K562 (cell line): ENCODE measurements around the gene NYAP1. TPM values are rescaled to one million over a fixed set of nuclear protein-coding genes. Genes with fewer than 3 reads are reported as not detected.

Source experiments
- ATF4 ChIP-seq: fragments of 450-650 bp; formaldehyde crosslinking; IDR thresholded peaks from 2 replicates; pipeline ENCODE4 v1.4.0; 2022; ENCODE audit warnings: mild to moderate bottlenecking, moderate library complexity
- BHLHE40 ChIP-seq: IDR thresholded peaks from 2 replicates; pipeline ENCODE4 v1.6.1; 2011; ENCODE audit warnings: low read length, improper control_type of control experiment
- CTCF ChIP-seq, 3 experiments: IDR thresholded peaks in 2 of 3; conservative IDR thresholded peaks in 1 of 3; 2 replicates each; pipeline ENCODE4 v1.5.1; 2011 to 2012; ENCODE audit warnings: low read length in 3 of 3, mild to moderate bottlenecking in 3 of 3, control low read depth in 2 of 3, improper control_type of control experiment in 1 of 3, inconsistent platforms in 1 of 3, low read depth in 1 of 3, mixed read lengths in 1 of 3, moderate library complexity in 1 of 3; ENCODE audit not compliant: insufficient read depth in 2 of 3
- FOXJ3 ChIP-seq: sonication (generic); formaldehyde crosslinking; IDR thresholded peaks from 2 replicates; pipeline ENCODE4 v1.4.0; 2020; ENCODE audit warnings: mild to moderate bottlenecking, missing genetic modification reagents
- HDGF ChIP-seq: fragments of 450-650 bp; IDR thresholded peaks from 2 replicates; pipeline ENCODE4 v1.6.1; 2016
- LARP7 ChIP-seq: fragments of 450-650 bp; IDR thresholded peaks from 2 replicates; pipeline ENCODE4 v1.6.1; 2016
- MAFK ChIP-seq: IDR thresholded peaks from 2 replicates; pipeline ENCODE4 v1.6.1; 2011; ENCODE audit warnings: low read length, improper control_type of control experiment
- PCBP1 ChIP-seq: fragments of 200-400 bp; formaldehyde crosslinking; IDR thresholded peaks from 2 replicates; pipeline ENCODE4 v1.6.1; 2018; ENCODE audit warnings: mild to moderate bottlenecking, low read depth, low read length; ENCODE audit not compliant: poor library complexity, severe bottlenecking
- POLR2H ChIP-seq: IDR thresholded peaks from 2 replicates; pipeline ENCODE4 v1.6.1; 2016; ENCODE audit warnings: missing genetic modification characterization, low read depth, mild to moderate bottlenecking, control low read depth, missing compliant biosample characterization, moderate library complexity
- SETDB1 ChIP-seq: IDR thresholded peaks from one replicate; pipeline ENCODE4 v1.6.1; 2012; ENCODE audit warnings: low read length, control low read depth, inconsistent platforms
- SMAD3 ChIP-seq: fragments of 450-650 bp; formaldehyde crosslinking; conservative IDR thresholded peaks from 2 replicates; pipeline ENCODE4 v1.4.0; 2020; ENCODE audit warnings: mild to moderate bottlenecking
- SRSF7 ChIP-seq: fragments of 200-400 bp; formaldehyde crosslinking; optimal IDR thresholded peaks from 2 replicates; pipeline ENCODE3; 2017; ENCODE audit warnings: mild to moderate bottlenecking, low read depth, low read length
- XRCC4 ChIP-seq: IDR thresholded peaks from one replicate; pipeline ENCODE4 v1.6.1; 2011; ENCODE audit not compliant: insufficient read depth, insufficient read length; ENCODE audit errors: extremely low read depth
- ZNF512 ChIP-seq: IDR thresholded peaks from 2 replicates; pipeline ENCODE4 v1.6.1; 2016; ENCODE audit warnings: missing genetic modification characterization, missing compliant biosample characterization
- ZNF644 ChIP-seq: fragments of 200-800 bp; sonication (Bioruptor generic); IDR thresholded peaks from 2 replicates; pipeline ENCODE4 v1.6.1; 2016; ENCODE audit warnings: low read depth, missing genetic modification characterization, missing compliant biosample characterization
- polyA plus RNA-seq, 8 experiments: library from polyadenylated mRNA; depleted of rRNA in 4 of 8; stranded (reverse) in 5 of 8; unstranded in 3 of 8; fragments of >200 nt; fragmentation: Nextera tagmentation in 2 of 8; fragmentation: Illumina TruSeq in 1 of 8; extraction: Ambion mirVana in 2 of 8; extraction: Trizol in 1 of 8; gene quantifications; 2 replicates each; pipeline versions ENCODE4 v1.2.1 to v1.2.3, GENCODE V29; 2011 to 2014; ENCODE audit warnings: inconsistent platforms in 1 of 8, missing spikeins in 1 of 8
- total RNA-seq, 7 experiments: library from RNA; depleted of rRNA in 6 of 7; stranded (reverse); fragments of >200 nt in 6 of 7; fragmentation: Illumina TruSeq in 2 of 7; extraction: Trizol in 2 of 7; gene quantifications; 2 replicates each; pipeline versions ENCODE4 v1.2.1 to v1.2.3, GENCODE V29; 2011 to 2021; ENCODE audit warnings: low replicate concordance in 1 of 7
- TF ChIP-seq, protein P1 (sequence below): fragments of 450-650 bp; IDR thresholded peaks from 2 replicates; pipeline ENCODE4 v1.6.1; 2016; ENCODE audit warnings: mild to moderate bottlenecking
- TF ChIP-seq, protein P2 (sequence below): fragments of 450-650 bp; formaldehyde crosslinking; IDR thresholded peaks from 2 replicates; pipeline ENCODE4 v1.4.0; 2022; ENCODE audit warnings: missing genetic modification characterization
- TF ChIP-seq, protein P3 (sequence below), 2 experiments: fragments of 450-650 bp in 1 of 2; sonication (generic) in 1 of 2; formaldehyde crosslinking; conservative IDR thresholded peaks; 2 replicates each; pipeline versions ENCODE4 v1.4.0 to v1.8.1; 2020 to 2022; ENCODE audit warnings: mild to moderate bottlenecking in 1 of 2, missing genetic modification reagents in 1 of 2

Gene NYAP1
- total and polyA plus RNA-seq, 9 of the 15 experiments (the other 6 are each of a cell fraction or from before 2014, with no cell fraction given) = 0.11 to 0.88 (median 0.22) TPM; not detected in 2

DNA sequence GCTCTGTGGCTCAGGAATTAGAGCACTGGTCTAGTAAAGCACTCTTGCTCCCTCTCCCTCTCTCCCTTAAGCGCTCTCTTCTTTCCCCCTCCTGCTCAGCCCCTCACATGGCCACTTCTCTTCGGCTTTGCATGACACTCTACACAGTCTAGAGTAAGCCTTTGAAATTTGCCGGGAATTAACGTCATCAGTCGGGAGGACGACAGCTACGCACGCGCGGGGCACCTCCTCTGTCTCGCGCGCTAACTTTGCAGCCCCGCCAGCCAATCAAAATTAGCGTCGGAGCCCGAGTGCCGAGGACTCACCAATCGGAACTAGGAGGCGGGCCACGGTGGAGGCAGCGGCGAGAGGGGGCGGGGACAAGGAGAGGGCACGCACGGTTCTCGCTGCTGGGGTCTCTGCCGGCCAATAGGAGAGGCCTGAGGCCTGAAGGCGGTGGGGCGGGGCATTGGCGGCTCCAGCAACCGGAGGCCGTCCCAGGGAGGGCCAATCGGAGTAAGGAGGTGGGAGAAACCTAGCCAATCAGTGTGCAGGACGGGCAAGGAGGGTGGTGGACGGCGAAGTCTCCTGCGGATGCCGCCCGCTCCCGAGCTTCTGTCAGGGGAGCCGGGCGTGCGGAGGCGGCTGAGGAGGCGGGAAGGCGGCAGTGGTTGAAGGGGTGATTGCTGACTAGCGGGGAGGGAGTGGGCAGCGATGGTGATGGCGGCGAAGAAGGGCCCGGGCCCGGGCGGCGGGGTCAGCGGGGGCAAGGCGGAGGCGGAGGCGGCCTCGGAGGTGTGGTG is 55.1 kb downstream of the NYAP1 start, which contains the start of gene AGFG2 (continued):
- TF ChIP-seq ATF4 (CRISPR knock-in tag) = peak; percentile 67
- no peak for TF ChIP-seq SRSF7
- TF ChIP-seq SMAD3 (CRISPR knock-in tag) = no peak
- no peak for TF ChIP-seq ZNF512 (tag)
- TF ChIP-seq FOXJ3 (CRISPR knock-in tag) = no peak
- TF ChIP-seq, protein P1, sequence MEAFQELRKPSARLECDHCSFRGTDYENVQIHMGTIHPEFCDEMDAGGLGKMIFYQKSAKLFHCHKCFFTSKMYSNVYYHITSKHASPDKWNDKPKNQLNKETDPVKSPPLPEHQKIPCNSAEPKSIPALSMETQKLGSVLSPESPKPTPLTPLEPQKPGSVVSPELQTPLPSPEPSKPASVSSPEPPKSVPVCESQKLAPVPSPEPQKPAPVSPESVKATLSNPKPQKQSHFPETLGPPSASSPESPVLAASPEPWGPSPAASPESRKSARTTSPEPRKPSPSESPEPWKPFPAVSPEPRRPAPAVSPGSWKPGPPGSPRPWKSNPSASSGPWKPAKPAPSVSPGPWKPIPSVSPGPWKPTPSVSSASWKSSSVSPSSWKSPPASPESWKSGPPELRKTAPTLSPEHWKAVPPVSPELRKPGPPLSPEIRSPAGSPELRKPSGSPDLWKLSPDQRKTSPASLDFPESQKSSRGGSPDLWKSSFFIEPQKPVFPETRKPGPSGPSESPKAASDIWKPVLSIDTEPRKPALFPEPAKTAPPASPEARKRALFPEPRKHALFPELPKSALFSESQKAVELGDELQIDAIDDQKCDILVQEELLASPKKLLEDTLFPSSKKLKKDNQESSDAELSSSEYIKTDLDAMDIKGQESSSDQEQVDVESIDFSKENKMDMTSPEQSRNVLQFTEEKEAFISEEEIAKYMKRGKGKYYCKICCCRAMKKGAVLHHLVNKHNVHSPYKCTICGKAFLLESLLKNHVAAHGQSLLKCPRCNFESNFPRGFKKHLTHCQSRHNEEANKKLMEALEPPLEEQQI = no peak
- TF ChIP-seq XRCC4 = no peak
- peak; percentile 89 for TF ChIP-seq POLR2H (tag)
- TF ChIP-seq PCBP1 = peak; percentile 83
- peak; percentile 65; the same call in 1 of the 2 replicates for TF ChIP-seq LARP7
- 0 out of 2 replicates have a peak, but pooled peaks have one; percentile 1 for TF ChIP-seq MAFK
- TF ChIP-seq, protein P2, sequence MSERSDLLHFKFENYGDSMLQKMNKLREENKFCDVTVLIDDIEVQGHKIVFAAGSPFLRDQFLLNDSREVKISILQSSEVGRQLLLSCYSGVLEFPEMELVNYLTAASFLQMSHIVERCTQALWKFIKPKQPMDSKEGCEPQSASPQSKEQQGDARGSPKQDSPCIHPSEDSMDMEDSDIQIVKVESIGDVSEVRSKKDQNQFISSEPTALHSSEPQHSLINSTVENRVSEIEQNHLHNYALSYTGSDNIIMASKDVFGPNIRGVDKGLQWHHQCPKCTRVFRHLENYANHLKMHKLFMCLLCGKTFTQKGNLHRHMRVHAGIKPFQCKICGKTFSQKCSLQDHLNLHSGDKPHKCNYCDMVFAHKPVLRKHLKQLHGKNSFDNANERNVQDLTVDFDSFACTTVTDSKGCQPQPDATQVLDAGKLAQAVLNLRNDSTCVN (CRISPR knock-in tag) = peak; percentile 87
- TF ChIP-seq, protein P3, sequence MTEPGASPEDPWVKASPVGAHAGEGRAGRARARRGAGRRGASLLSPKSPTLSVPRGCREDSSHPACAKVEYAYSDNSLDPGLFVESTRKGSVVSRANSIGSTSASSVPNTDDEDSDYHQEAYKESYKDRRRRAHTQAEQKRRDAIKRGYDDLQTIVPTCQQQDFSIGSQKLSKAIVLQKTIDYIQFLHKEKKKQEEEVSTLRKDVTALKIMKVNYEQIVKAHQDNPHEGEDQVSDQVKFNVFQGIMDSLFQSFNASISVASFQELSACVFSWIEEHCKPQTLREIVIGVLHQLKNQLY (CRISPR knock-in tag; conservative IDR thresholded peaks at IDR 0.05) = no peak
- peak in 1 of 3 experiments; percentile 1; a peak in 1 of 6 replicates for TF ChIP-seq CTCF (IDR thresholded peaks at IDR 0.05 in 2 of 3, conservative IDR thresholded peaks at IDR 0.05 in 1 of 3; ENCODE audit: insufficient read depth in 2 of 3, low read depth in 1 of 3, low read length in 3 of 3)
- 0 out of 2 replicates have a peak, but pooled peaks have one; percentile 41 for TF ChIP-seq HDGF
- no peak for TF ChIP-seq ZNF644
- TF ChIP-seq SETDB1 = no peak
- TF ChIP-seq BHLHE40 = peak; percentile 93
